Sciatic nerve (tissue), 1 donor: ENCODE data around the gene MOB1B. TPM values are rescaled to one million over a fixed set of nuclear protein-coding genes. Genes with fewer than 3 reads are reported as not detected.

ENCODE experiments used
- total RNA-seq: library from RNA; stranded (reverse); fragmentation: NEBNext Ultra II Directional; extraction: Animal tissue kit (Norgen Biotek cat#: 25700); gene quantifications from one replicate; pipeline ENCODE4 v1.2.1, GENCODE V29; 2021
- donor health status: DM: no; HTN: no; CAD: no.

The MOB1B gene
- total RNA-seq, 1 donor from 2014 or later: 34.3 TPM

Other genes starting within 250 kb of the MOB1B start
- gene JCHAIN, start 235.9 kb upstream of the MOB1B start, total RNA-seq: 13.3 TPM
- 21.5 TPM for gene UTP3, start 213.8 kb upstream of the MOB1B start, total RNA-seq
- gene RUFY3, start 180.4 kb upstream of the MOB1B start, total RNA-seq: 109 TPM
- 38.9 TPM for gene GRSF1, start 62.5 kb upstream of the MOB1B start, total RNA-seq
- gene DCK, start 91.3 kb downstream of the MOB1B start, total RNA-seq: 12.6 TPM